SK-N-SH (cell line): Measurements from ENCODE around the gene ERRFI1. TPM values are rescaled to one million over a fixed set of nuclear protein-coding genes. Genes with fewer than 3 reads are reported as not detected.

Experiments used
- CTCF ChIA-PET: fragments of 300-600, 350-600 bp; formaldehyde crosslinking; extraction: SDS; loops from one replicate; lab custom pipeline; 2021; lab: Yijun Ruan, JAX
- POLR2A ChIA-PET: fragments of 350-600 bp; sonication (Branson Sonifier 250); formaldehyde crosslinking; extraction: SDS; loops from one replicate; lab custom pipeline; 2020; ENCODE audit warnings: antibody characterized with exemption, inconsistent platforms; lab: Yijun Ruan, JAX
- DNase-seq: peaks from one replicate; pipeline ENCODE4 v3.0.0; 2012
- H2AFZ ChIP-seq: fragments of 200-600 bp; sonication (generic); 2 replicates; pipeline ENCODE4 v1.8.1; 2016; ENCODE audit warnings: antibody characterized with exemption, mild to moderate bottlenecking, low read depth
- H3F3A ChIP-seq: fragments of 200-600 bp; sonication (generic); replicated peaks from 2 replicates; pipeline ENCODE3; 2016; ENCODE audit warnings: antibody characterized with exemption, mild to moderate bottlenecking; ENCODE audit not compliant: insufficient read depth
- H3K27ac ChIP-seq, 2 experiments: fragments of 200-500 bp in 1 of 2; fragments of 200-600 bp in 1 of 2; sonication (Bioruptor generic) in 1 of 2; sonication (generic), shearing (Covaris generic) in 1 of 2; 2 replicates each; pipeline versions ENCODE4 v1.5.1 to v1.6.1; 2014 to 2016; ENCODE audit warnings: low read depth in 2 of 2, inconsistent platforms in 1 of 2, low read length in 1 of 2, mild to moderate bottlenecking in 1 of 2, mixed read lengths in 1 of 2
- H3K27me3 ChIP-seq: fragments of 200-600 bp; sonication (generic), shearing (Covaris generic); 2 replicates; pipeline ENCODE4 v1.6.1; 2016; ENCODE audit warnings: mixed run types; ENCODE audit not compliant: insufficient read depth
- H3K36me3 ChIP-seq, 2 experiments: fragments of 200-500 bp in 1 of 2; fragments of 200-600 bp in 1 of 2; sonication (Bioruptor generic) in 1 of 2; sonication (generic) in 1 of 2; replicated peaks in 1 of 2; 2 replicates each; pipeline versions ENCODE3 to v1.5.1; 2014 to 2016; ENCODE audit warnings: low read length in 1 of 2, mild to moderate bottlenecking in 1 of 2; ENCODE audit not compliant: insufficient read depth in 2 of 2, control insufficient read depth in 1 of 2
- H3K4me1 ChIP-seq, 2 experiments: fragments of 200-500 bp in 1 of 2; fragments of 200-600 bp in 1 of 2; sonication (Bioruptor generic) in 1 of 2; sonication (generic), shearing (Covaris generic) in 1 of 2; 2 replicates each; pipeline versions ENCODE4 v1.5.1 to v1.6.1; 2014 to 2016; ENCODE audit warnings: low read depth in 1 of 2, low read length in 1 of 2, mixed run types in 1 of 2; ENCODE audit not compliant: insufficient read depth in 2 of 2, control insufficient read depth in 1 of 2
- H3K4me2 ChIP-seq: fragments of 200-600 bp; sonication (generic), shearing (Covaris generic); 2 replicates; pipeline ENCODE4 v1.6.1; 2017; ENCODE audit warnings: mixed run types
- H3K4me3 ChIP-seq, 2 experiments: fragments of 200-500 bp in 1 of 2; fragments of 200-600 bp in 1 of 2; sonication (Bioruptor generic) in 1 of 2; sonication (generic), shearing (Covaris generic) in 1 of 2; 2 replicates each; pipeline versions ENCODE4 v1.5.1 to v1.8.1; 2014 to 2016; ENCODE audit warnings: low read depth in 2 of 2, inconsistent platforms in 1 of 2, low read length in 1 of 2, mild to moderate bottlenecking in 1 of 2, mixed read lengths in 1 of 2, moderate library complexity in 1 of 2
- H3K79me2 ChIP-seq: fragments of 200-600 bp; sonication (generic); 2 replicates; pipeline ENCODE4 v1.8.1; 2017; ENCODE audit warnings: mild to moderate bottlenecking; ENCODE audit not compliant: insufficient read depth
- H3K9ac ChIP-seq: fragments of 200-600 bp; sonication (generic); 2 replicates; pipeline ENCODE4 v1.6.1; 2017; ENCODE audit warnings: mixed run types
- H3K9me2 ChIP-seq: fragments of 200-600 bp; sonication (generic); 2 replicates; pipeline ENCODE4 v1.6.1; 2017; ENCODE audit warnings: mixed run types
- H3K9me3 ChIP-seq: fragments of 200-600 bp; sonication (generic); 2 replicates; pipeline ENCODE4 v1.6.1; 2017; ENCODE audit warnings: mixed run types, mild to moderate bottlenecking, moderate library complexity
- H4K20me1 ChIP-seq: fragments of 200-600 bp; sonication (generic); 2 replicates; pipeline ENCODE4 v1.6.1; 2017; ENCODE audit warnings: mild to moderate bottlenecking, mixed run types; ENCODE audit not compliant: insufficient read depth
- CHD2 ChIP-seq: fragments of 150-350 bp; IDR thresholded peaks from 2 replicates; pipeline ENCODE4 v1.6.1; 2018; ENCODE audit warnings: low read length; ENCODE audit not compliant: partially characterized antibody
- ELF1 ChIP-seq: IDR thresholded peaks from 2 replicates; pipeline ENCODE4 v1.4.0; 2012
- EP300 ChIP-seq, 2 experiments: IDR thresholded peaks; 2 replicates each; pipeline versions ENCODE4 v1.4.0 to v1.6.1; 2012; ENCODE audit warnings: borderline replicate concordance in 1 of 2, low read depth in 1 of 2, low read length in 1 of 2
- FOSL2 ChIP-seq: IDR thresholded peaks from 2 replicates; pipeline ENCODE4 v1.4.0; 2012; ENCODE audit warnings: low read depth, mild to moderate bottlenecking, moderate library complexity, borderline replicate concordance
- FOXM1 ChIP-seq: IDR thresholded peaks from 2 replicates; pipeline ENCODE4 v1.4.0; 2012; ENCODE audit warnings: low read depth, mild to moderate bottlenecking
- GABPA ChIP-seq: IDR thresholded peaks from 2 replicates; pipeline ENCODE4 v1.4.0; 2012; ENCODE audit warnings: low read depth, mild to moderate bottlenecking
- MXI1 ChIP-seq: IDR thresholded peaks from 2 replicates; pipeline ENCODE4 v1.6.1; 2012; ENCODE audit warnings: mild to moderate bottlenecking, low read depth, low read length, improper control_type of control experiment
- NFIC ChIP-seq: IDR thresholded peaks from 2 replicates; pipeline ENCODE4 v1.4.0; 2012; ENCODE audit warnings: borderline replicate concordance
- NRF1 ChIP-seq: IDR thresholded peaks from 2 replicates; pipeline ENCODE4 v1.6.1; 2012; ENCODE audit warnings: low read depth, mild to moderate bottlenecking, low read length
- RAD21 ChIP-seq: IDR thresholded peaks from 2 replicates; pipeline ENCODE4 v1.6.1; 2012; ENCODE audit warnings: mild to moderate bottlenecking, low read length
- RCOR1 ChIP-seq: fragments of 150-350 bp; IDR thresholded peaks from 2 replicates; pipeline ENCODE4 v1.6.1; 2017; ENCODE audit warnings: antibody characterized with exemption, low read length
- RFX5 ChIP-seq: IDR thresholded peaks from 2 replicates; pipeline ENCODE4 v1.6.1; 2012; ENCODE audit warnings: mild to moderate bottlenecking, improper control_type of control experiment, low read length
- RXRA ChIP-seq: IDR thresholded peaks from 2 replicates; pipeline ENCODE4 v1.4.0; 2012; ENCODE audit warnings: low read depth, mild to moderate bottlenecking, borderline replicate concordance
- SIN3A ChIP-seq: IDR thresholded peaks from 2 replicates; pipeline ENCODE4 v1.6.1; 2012; ENCODE audit warnings: low read depth, mild to moderate bottlenecking, low read length, moderate library complexity, borderline replicate concordance
- SMC3 ChIP-seq: IDR thresholded peaks from 2 replicates; pipeline ENCODE4 v1.6.1; 2012; ENCODE audit warnings: low read depth, low read length, improper control_type of control experiment
- TCF12 ChIP-seq: IDR thresholded peaks from 2 replicates; pipeline ENCODE4 v1.4.0; 2012
- TEAD4 ChIP-seq: IDR thresholded peaks from 2 replicates; pipeline ENCODE4 v1.4.0; 2012; ENCODE audit warnings: mild to moderate bottlenecking, borderline replicate concordance; ENCODE audit not compliant: insufficient read depth
- WGBS: methylation state at CpG from one replicate; pipeline ENCODE4 v1.1.6; 2017; ENCODE audit warnings: low lambda C conversion rate; 5-methylcytosine and 5-hydroxymethylcytosine counted together
- polyA plus RNA-seq, 3 experiments: library from polyadenylated mRNA; depleted of rRNA; stranded (reverse); fragments of >200 nt; gene quantifications; 2 replicates each; pipeline ENCODE4 v1.2.3, GENCODE V29; 2012
- TF ChIP-seq, protein P1 (sequence below): fragments of 150-350 bp; IDR thresholded peaks from 2 replicates; pipeline ENCODE4 v1.6.1; 2017; ENCODE audit warnings: antibody characterized with exemption, low read length, low read depth, borderline replicate concordance
- TF ChIP-seq, protein P2 (sequence below): fragments of 200-600 bp; sonication (generic); IDR thresholded peaks from 2 replicates; pipeline ENCODE4 v1.6.1; 2017; ENCODE audit warnings: antibody characterized with exemption, mild to moderate bottlenecking, moderate library complexity
- TF ChIP-seq, protein P3 (sequence below): IDR thresholded peaks from 2 replicates; pipeline ENCODE4 v1.4.0; 2012; ENCODE audit warnings: low read depth, borderline replicate concordance
- TF ChIP-seq, protein P4 (sequence below): fragments of 150-350 bp; IDR thresholded peaks from 2 replicates; pipeline ENCODE4 v1.6.1; 2016; ENCODE audit warnings: mild to moderate bottlenecking, low read depth, low read length

ERRFI1 gene
- polyA plus RNA-seq, 1 of the 3 experiments (the other 2 are of a cell fraction) = 65.6 TPM

DNA sequence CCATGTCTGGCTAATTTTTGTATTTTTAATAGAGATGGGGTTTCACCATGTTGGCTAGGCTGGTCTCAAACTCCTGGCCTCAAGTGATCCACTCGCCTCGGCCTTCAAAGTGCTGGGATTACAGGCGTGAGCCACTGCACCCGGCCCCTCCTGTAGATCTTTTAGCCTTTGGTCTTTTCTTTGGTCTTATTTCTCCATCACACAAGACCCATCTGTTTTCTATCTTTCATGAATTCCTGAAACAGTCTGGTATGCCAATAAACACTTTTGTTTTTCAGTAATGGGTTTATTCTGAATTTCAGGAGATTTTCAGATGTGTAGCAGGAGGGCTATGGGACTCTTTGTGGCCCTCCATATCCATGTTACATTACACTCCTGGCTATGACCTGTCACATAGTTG, 23.2 kb downstream of the ERRFI1 start:
- Histone ChIP-seq H3K27ac (no peak overlapping the region), H3F3A (peaks cover 16% of the 10 kb centered on the region), H3K79me2 (no peaks in the 10 kb centered on the region), H3K9ac (no peak overlapping the region), H3K4me1 (peaks cover 6 to 16% of the 10 kb centered on the region in 2 experiments; a peak in 3 of 4 replicates), H3K4me3 (no peak overlapping the region), H3K9me3 (no peaks in the 10 kb centered on the region), H4K20me1 (no peaks in the 10 kb centered on the region), H3K9me2 (no peaks in the 10 kb centered on the region), H3K36me3 (no peaks in the 10 kb centered on the region), H3K27me3 (no peaks in the 10 kb centered on the region), H3K4me2 (no peak overlapping the region), H2AFZ (no peak overlapping the region)
- ChIA-PET CTCF (interaction anchor here (1.2 kb wide), 1 partner anchor 311 kb away, joined by 5 read pairs; no protein-coding TSS in a partner anchor), POLR2A (no interaction called here)
- TF ChIP-seq ELF1 = no peak
- TF ChIP-seq EP300 (IDR thresholded peaks at IDR 0.05; ENCODE audit: borderline replicate concordance in 1 of 2, low read depth in 1 of 2, low read length in 1 of 2) = no peak
- no peak for TF ChIP-seq NRF1
- no peak for TF ChIP-seq RFX5
- TF ChIP-seq RXRA = no peak
- TF ChIP-seq SIN3A = no peak
- no peak for TF ChIP-seq MXI1
- TF ChIP-seq FOXM1 = no peak
- TF ChIP-seq GABPA = no peak
- TF ChIP-seq, protein P1, sequence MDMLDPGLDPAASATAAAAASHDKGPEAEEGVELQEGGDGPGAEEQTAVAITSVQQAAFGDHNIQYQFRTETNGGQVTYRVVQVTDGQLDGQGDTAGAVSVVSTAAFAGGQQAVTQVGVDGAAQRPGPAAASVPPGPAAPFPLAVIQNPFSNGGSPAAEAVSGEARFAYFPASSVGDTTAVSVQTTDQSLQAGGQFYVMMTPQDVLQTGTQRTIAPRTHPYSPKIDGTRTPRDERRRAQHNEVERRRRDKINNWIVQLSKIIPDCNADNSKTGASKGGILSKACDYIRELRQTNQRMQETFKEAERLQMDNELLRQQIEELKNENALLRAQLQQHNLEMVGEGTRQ = no peak
- TF ChIP-seq, protein P2, sequence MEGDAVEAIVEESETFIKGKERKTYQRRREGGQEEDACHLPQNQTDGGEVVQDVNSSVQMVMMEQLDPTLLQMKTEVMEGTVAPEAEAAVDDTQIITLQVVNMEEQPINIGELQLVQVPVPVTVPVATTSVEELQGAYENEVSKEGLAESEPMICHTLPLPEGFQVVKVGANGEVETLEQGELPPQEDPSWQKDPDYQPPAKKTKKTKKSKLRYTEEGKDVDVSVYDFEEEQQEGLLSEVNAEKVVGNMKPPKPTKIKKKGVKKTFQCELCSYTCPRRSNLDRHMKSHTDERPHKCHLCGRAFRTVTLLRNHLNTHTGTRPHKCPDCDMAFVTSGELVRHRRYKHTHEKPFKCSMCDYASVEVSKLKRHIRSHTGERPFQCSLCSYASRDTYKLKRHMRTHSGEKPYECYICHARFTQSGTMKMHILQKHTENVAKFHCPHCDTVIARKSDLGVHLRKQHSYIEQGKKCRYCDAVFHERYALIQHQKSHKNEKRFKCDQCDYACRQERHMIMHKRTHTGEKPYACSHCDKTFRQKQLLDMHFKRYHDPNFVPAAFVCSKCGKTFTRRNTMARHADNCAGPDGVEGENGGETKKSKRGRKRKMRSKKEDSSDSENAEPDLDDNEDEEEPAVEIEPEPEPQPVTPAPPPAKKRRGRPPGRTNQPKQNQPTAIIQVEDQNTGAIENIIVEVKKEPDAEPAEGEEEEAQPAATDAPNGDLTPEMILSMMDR = no peak
- DNase-seq = no peak
- 93% methylated on average over 4 of the region's 4 CpGs for WGBS

DNA sequence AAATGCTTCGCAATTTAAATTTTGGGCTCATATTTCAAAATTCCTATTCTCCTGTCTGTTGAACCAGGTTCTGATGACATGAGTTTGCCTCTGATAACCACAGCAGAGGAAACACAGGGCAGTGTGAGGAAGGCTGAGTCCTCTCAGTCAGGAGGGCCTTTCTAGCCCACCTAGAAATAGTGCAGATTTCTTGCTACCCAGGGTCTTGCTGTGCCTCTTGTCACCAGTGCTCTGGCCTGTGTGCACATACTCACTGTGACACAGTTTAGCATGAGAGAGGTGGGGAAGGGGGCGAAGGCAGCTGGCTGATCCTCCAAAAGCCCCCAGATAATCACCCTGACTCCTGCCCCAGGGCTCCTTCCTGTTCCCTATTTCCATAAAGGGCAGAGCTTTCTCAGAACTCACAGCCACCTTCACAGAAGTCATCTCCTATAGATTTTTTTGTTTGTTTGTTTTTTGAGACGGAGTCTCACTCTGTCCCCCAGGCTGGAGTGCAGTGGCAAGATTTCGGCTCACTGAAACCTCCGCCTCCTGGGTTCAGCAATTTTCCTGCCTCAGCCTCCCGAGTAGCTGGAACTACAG, 23.7 kb downstream of the ERRFI1 start:
- H3K9me3 ChIP-seq = no peaks in the 10 kb centered on the region
- no peaks in the 10 kb centered on the region for H3K9me2 ChIP-seq
- ChIA-PET CTCF (interaction anchor here (1.2 to 2.7 kb wide), 2 partner anchors 13 to 312 kb away, joined by 5 to 12 read pairs; no protein-coding TSS in a partner anchor), POLR2A (no interaction called here)
- no peaks in the 10 kb centered on the region for H3K79me2 ChIP-seq
- no peak for TF ChIP-seq NFIC
- no peak for TF ChIP-seq NRF1
- TF ChIP-seq TCF12 = no peak
- no peak for TF ChIP-seq CHD2
- no peak for TF ChIP-seq FOSL2
- TF ChIP-seq, protein P3, sequence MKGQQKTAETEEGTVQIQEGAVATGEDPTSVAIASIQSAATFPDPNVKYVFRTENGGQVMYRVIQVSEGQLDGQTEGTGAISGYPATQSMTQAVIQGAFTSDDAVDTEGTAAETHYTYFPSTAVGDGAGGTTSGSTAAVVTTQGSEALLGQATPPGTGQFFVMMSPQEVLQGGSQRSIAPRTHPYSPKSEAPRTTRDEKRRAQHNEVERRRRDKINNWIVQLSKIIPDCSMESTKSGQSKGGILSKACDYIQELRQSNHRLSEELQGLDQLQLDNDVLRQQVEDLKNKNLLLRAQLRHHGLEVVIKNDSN = no peak
- TF ChIP-seq SMC3 = no peak
- TF ChIP-seq ELF1 = no peak
- TF ChIP-seq RCOR1 = no peak
- no peak for TF ChIP-seq EP300 (IDR thresholded peaks at IDR 0.05; ENCODE audit: borderline replicate concordance in 1 of 2, low read depth in 1 of 2, low read length in 1 of 2)
- TF ChIP-seq RXRA = no peak
- TF ChIP-seq TEAD4 = no peak
- no peak for TF ChIP-seq RAD21
- no peak for TF ChIP-seq RFX5
- TF ChIP-seq, protein P4, sequence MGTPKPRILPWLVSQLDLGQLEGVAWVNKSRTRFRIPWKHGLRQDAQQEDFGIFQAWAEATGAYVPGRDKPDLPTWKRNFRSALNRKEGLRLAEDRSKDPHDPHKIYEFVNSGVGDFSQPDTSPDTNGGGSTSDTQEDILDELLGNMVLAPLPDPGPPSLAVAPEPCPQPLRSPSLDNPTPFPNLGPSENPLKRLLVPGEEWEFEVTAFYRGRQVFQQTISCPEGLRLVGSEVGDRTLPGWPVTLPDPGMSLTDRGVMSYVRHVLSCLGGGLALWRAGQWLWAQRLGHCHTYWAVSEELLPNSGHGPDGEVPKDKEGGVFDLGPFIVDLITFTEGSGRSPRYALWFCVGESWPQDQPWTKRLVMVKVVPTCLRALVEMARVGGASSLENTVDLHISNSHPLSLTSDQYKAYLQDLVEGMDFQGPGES = no peak
- H3K4me3 ChIP-seq = no peak overlapping the region
- no peak for DNase-seq
- H3K27me3 ChIP-seq = no peaks in the 10 kb centered on the region
- H3K36me3 ChIP-seq = no peaks in the 10 kb centered on the region
- WGBS = 96% methylated on average over 6 of the region's 6 CpGs
- no peak overlapping the region for H3K4me2 ChIP-seq
- H3F3A ChIP-seq = peaks cover 16% of the 10 kb centered on the region
- peaks cover 6 to 16% of the 10 kb centered on the region in 2 experiments; a peak in 3 of 4 replicates for H3K4me1 ChIP-seq
- H2AFZ ChIP-seq = no peak overlapping the region
- no peaks in the 10 kb centered on the region for H4K20me1 ChIP-seq
- no peak overlapping the region for H3K27ac ChIP-seq
- H3K9ac ChIP-seq = no peak overlapping the region
